GM10847 (cell line): Measurements from ENCODE around the gene MIEN1.

Experiments used
- POLR2A ChIP-seq: IDR thresholded peaks from 2 replicates; pipeline ENCODE4 v1.6.1; 2011; ENCODE audit not compliant: insufficient read length; ENCODE audit errors: extremely low read depth

Gene MIEN1

DNA sequence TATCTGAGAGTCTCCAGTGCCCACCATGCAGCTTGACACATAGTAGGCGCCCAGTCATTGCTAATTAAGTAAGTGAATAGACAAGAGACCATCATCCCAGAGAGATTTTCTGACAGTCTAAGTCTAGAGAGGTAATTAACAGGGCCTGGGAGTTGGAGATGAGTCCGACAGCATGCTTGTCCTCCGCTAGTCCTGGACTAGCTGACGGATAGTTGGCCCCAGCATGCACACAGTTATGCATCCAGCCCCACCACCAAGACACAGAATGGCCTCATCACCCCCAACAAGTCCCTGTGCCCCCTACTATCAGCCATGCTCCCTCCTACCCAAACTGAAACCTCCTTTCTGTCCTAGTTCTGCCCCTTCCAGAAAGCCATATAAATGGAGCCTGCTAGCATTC lies 17.4 kb upstream of the MIEN1 start:
- TF ChIP-seq POLR2A: no peak

DNA sequence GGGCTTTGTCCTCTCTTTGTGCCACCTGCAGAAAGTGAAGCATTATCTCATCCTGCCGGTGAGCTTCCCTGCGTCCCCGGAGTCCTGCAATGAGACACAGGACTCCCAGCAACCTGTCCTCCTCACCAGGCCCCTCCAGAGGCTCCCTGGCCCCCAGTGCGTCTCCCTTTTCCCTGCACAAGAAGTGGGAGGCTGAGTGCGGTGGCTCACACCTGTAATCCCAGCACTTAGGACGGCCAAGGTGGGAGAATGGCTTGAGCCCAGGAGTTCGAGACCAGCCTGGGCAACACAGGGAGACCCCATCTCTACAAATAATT lies 15.8 kb upstream of the MIEN1 start:
- TF ChIP-seq POLR2A: no peak

DNA sequence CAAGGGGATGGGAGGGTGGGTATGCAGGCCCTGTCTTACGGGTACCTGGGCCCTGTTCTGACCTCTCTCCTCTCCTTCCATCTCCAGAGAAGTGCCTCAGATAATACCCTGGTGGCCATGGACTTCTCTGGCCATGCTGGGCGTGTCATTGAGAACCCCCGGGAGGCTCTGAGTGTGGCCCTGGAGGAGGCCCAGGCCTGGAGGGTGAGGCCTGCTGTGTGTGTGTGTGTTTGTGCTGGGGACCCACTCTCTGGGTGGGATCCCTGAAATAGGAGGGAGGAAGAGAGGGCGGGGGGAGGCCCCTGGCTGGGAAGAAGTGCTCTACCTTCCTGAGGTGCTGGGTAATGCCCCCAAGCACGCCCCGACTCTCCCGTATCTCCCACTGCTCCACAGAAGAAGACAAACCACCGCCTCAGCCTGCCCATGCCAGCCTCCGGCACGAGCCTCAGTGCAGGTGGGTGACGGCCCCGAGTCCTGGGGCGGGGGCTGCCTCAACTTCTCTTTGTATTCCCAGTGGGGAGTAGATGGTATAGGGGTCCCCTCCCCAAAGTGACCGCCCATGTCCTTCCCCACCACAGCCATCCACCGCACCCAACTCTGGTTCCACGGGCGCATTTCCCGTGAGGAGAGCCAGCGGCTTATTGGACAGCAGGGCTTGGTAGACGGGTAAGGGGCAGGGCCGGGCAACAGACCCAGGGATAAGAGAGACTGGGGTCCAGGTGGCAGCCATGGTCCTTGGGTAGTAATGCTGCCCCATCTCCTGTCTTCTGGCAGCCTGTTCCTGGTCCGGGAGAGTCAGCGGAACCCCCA lies 15.2 kb upstream of the MIEN1 start:
- TF ChIP-seq POLR2A: no peak

DNA sequence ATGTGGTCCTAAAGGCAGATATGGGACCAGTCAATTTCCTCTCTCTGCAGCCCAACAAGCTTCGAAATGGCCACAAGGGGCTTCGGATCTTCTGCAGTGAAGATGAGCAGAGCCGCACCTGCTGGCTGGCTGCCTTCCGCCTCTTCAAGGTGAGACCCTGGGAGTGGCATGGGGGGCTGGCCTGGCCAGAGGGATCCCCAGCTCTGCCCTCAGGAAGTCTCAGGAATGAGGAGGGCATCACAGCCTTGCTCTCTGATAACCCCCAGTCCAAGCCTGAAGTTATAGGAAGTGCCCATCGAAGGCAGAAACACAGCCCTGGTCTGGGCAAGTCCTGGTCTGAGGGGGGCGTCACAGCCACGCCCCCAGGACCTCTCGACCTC lies 14.5 kb upstream of the MIEN1 start:
- no peak for TF ChIP-seq POLR2A

DNA sequence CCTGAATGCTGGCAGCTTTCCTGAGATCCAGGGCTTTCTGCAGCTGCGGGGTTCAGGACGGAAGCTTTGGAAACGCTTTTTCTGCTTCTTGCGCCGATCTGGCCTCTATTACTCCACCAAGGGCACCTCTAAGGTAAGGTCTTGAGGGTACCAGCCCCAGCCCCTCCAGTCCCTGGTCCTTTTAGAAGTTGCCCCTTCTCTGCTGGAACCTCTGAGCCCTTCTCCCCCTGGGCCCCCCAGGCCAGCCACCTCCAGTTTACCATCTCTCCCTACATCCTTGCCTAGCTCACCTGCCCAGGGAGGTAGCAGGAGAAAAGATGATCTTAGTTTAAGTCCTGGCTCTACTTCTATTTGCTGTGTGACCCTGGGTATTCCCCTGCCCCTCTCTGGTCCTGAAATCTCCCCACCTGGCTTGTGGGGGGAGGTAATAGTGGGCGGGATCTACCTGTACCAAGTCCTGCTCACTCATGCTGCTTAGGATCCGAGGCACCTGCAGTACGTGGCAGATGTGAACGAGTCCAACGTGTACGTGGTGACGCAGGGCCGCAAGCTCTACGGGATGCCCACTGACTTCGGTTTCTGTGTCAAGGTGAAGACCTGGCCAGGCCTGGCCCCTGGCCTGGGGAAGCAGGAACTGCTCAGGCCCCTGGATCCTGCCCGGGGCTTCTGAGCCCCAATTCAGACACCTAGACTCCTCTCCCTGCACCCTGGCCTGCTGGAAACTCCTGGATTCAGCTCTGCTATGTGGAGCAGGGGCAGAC lies 13.9 kb upstream of the MIEN1 start:
- no peak for TF ChIP-seq POLR2A

DNA sequence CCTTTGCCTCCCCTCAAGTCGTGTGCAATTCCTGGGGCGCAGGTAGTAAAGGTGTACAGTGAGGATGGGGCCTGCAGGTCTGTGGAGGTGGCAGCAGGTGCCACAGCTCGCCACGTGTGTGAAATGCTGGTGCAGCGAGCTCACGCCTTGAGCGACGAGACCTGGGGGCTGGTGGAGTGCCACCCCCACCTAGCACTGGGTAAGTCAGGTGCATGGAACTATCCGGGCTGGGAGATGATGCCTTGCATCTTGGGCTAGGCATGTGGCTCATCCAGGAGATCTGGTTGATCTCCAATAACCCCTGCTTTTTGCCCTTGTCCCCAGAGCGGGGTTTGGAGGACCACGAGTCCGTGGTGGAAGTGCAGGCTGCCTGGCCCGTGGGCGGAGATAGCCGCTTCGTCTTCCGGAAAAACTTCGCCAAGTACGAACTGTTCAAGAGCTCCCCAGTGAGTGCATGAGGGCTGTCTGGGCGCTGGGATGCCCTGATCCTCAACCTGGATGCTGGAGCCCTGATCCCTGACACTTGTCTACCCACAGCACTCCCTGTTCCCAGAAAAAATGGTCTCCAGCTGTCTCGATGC lies 12.6 kb upstream of the MIEN1 start:
- no peak for TF ChIP-seq POLR2A

DNA sequence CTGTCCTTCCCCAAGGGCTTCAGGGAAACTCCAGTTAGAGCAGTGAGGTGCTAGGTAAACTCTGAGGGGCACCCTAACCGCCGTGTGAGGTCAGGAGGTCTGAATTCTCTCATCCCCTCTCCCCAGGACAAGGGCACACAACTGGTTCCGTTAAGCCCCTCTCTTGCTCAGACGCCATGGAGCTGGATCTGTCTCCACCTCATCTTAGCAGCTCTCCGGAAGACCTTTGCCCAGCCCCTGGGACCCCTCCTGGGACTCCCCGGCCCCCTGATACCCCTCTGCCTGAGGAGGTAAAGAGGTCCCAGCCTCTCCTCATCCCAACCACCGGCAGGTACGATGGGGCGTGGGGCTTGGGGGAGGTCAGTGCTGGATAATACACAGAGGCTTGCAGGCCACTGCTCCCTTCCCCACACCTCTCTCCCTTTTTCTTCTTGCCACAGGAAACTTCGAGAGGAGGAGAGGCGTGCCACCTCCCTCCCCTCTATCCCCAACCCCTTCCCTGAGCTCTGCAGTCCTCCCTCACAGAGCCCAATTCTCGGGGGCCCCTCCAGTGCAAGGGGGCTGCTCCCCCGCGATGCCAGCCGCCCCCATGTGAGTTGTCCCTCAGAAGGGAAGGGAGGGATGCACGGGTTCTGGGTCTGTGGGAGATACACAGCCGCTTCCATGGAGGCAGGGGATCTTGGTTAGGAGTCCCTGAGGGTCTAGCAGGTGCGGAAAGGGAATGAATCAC lies 12.0 kb upstream of the MIEN1 start:
- TF ChIP-seq POLR2A: no peak

DNA sequence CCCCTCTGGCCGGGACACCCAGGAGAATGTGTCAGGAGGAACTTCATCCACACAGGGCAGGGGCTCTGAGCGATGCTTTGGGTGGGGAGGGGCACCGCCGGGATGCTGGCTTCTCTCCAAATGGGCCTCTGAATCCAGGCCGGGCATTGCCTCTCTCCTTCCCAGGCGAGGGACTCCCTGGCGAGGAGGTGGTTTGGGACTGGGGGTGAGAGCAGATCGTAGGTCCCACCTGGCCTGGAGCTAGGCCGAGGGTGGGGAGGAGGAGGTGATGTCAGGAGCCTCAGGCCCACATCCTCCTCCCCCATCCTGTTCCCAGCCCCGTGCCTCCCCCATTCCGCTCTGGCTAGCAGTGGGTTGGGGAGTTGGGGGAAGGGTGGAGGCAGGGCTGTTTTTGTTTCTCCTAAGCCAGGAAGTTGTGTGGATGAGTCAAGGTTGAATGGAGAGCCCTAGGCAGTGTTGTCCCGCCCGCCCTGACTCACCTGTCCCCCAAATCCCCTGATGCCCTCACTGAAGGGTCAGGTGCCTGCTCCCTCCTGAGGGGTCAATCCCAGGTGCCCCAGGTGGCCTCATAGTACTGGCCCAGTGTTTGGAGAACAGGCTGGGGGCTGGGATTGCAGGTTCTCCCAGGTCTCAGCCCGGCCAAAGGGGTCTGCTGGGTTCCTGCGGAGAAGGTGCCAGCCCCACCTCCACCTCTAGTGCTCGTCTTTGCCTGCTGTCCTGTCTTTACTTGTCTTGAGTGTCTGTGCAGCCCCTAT lies 10.2 kb upstream of the MIEN1 start:
- TF ChIP-seq POLR2A: no peak

DNA sequence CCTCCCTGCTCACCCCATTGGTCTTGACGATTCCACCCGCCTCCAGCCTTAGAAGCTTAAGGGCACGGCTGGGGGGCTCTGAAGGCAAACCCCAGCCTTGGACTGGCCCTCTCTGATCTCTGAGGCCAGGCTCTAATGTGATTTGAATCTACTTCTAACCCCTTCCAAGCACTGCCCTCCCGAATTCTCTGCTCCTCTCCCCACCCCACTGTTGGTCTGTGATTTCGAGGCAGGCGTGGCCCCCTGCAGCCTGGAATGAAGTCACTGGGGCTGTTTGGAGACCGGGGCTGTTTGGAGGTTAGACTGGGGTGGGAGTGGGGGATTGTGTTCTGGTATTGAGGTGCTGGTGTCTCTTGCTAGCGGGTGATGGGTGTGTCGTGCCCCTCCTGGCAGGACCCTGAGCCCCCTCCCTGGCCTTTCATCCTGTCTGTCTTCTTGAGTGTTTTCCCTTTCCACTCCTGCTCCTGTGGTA lies 9.6 kb upstream of the MIEN1 start:
- TF ChIP-seq POLR2A: no peak

DNA sequence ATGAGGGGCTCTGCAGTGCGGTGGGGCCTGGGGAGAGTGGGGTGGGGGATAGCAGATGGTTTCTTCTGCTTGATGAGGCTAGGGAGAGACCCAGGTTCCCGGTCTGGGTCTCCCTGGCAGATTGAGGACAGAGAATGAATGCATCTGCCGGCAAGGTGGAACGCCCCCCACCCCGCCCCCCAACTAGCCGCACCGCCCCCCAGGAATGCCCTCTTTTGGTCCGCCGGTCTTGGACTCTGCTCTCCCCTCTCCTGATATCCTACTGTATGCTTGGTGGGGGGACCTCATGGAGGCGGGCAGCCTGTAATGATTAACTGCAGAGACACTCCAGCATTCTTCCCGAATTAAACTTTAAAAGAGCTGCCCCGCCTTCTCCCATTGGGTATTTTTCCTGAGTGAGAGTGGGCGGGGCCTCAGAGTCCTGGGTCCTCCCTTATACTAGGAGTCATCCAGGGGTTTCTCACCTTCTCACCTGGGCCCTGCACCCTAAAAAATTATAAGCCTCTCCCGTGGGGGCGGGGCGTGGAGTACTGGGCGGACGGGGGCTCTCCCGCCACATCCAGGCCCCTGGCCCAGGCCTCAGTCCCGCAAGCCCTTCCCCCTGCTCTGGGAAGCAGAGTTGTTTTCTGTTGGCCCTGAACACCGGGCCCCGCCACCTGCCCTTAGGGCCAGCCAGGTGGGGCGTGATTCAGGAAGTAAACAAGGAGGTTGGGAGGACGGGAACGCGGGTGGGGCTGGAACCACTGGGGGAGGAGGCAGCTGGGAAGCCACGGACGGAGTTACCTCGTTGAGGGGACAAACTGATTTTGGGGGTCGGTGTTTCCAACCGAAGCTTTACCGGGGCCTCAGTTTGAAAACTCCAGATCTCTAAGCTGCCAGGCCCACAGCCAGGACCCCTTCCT lies 8.9 kb upstream of the MIEN1 start:
- TF ChIP-seq POLR2A: no peak

DNA sequence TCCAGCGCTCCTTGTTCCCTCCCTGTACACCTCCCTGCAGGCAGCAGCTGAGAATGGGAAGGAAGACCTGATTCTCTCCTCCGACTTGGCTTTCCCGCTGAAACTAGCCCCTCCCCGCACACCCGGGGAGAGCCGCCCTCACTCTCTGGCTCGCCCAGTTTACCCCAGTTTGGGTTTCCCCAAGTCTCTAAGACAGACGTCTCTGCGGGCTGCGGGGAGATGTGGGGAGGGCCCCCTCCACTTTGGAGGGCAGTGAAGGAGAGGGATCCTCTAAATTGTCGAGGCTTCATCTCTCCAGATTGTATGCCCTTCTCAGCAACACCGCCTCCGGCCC lies 8.2 kb upstream of the MIEN1 start:
- TF ChIP-seq POLR2A: no peak

DNA sequence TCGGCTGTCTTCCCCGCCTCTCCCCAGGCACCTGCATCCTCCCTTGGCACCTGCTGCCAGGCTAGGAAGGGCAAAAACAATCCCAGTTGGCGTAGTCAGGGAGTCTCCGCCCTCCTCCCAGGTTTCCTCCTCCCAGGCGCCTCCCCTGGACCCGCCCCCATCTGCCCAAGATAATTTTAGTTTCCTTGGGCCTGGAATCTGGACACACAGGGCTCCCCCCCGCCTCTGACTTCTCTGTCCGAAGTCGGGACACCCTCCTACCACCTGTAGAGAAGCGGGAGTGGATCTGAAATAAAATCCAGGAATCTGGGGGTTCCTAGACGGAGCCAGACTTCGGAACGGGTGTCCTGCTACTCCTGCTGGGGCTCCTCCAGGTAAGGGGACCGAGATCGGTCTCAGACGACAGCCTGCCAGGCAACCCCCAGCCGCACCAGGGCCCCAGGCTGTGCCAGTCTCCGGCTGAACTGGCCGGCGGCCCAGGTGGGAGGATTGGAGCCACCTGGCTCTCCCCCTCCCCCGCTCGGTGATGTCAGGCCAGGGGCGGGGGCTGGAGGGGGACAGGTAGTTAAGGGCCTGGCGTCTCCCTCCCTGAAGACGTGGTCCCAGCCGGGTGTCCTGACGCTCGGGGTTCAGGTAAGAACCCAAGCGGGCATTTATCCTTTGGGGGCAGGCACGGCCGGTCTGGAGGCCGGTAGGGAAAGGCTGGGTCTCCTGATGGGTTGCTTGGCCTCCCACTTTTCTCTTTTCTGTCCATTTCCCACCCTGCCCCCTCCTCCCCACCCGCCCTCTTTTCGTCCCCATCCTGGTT lies 7.6 kb upstream of the MIEN1 start, which contains the start of gene GRB7:
TSS of gene GRB7 (plus strand) at position 179 of the 808 bp plus-strand sequence. CDS start 4,364 bp downstream, outside the sequence.
- TF ChIP-seq POLR2A: no peak

DNA sequence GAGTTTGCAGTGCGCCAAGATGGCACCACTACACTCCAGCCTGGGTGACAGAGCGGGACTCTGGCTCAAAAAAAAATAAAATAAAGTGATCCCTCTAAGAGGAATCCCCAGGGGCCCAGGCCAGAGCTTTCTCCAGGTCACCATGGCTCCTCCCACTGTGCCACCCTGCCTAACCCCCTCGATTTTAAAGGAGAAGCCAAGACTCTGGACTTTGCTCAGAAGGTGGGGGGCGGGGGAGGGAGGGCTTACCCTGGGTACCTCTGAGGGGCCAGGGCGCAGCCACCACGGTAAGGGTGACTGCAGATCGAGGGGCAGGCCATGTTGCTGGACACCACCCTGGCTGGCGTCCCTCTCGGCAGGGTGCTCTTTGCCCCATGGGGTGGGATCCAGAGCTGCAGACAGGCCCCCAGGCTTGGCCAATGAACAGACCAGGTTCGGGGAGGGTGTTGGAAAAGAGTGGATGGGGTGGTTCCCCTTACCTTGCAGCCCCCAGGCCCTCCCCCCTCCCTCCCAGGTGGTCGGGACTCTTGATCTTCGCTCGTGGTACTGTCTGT lies 7.0 kb upstream of the MIEN1 start:
- no peak for TF ChIP-seq POLR2A
